HepG2 (cell line): ENCODE data around the gene CEBPA.

ENCODE experiments used
- RBFOX2 ChIP-seq: fragments of 200-400 bp; formaldehyde crosslinking; IDR thresholded peaks from 2 replicates; pipeline ENCODE4 v1.6.1; 2017; ENCODE audit warnings: low read depth, mild to moderate bottlenecking, low read length
- TF ChIP-seq, protein P1 (sequence below): sonication (generic); formaldehyde crosslinking; IDR thresholded peaks from 2 replicates; pipeline ENCODE4 v1.4.0; 2020; ENCODE audit warnings: missing genetic modification reagents
- TF ChIP-seq, protein P2 (sequence below): sonication (generic); formaldehyde crosslinking; IDR thresholded peaks from 2 replicates; pipeline ENCODE4 v1.5.0; 2020; ENCODE audit warnings: mild to moderate bottlenecking, missing genetic modification reagents, moderate library complexity

DNA sequence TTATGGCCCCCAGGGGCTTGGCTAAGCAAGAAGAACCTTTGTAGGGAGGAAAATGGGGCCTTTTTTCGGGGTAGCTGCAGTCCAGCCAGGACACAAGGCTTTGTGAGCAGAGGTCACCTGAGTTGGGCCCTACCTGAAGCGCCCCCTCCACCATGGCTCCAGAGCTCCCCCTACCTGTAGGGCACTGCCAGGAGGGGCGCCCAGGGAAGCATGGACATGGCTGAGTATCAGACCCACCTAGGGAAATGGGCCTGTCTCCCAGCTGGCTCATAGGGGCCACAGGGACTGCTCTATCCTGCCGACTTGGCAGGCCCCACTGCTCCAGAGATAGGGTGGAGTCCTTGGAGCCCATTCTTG lies 9.0 kb upstream of the CEBPA start:
- no peak for TF ChIP-seq RBFOX2
- TF ChIP-seq, protein P1, sequence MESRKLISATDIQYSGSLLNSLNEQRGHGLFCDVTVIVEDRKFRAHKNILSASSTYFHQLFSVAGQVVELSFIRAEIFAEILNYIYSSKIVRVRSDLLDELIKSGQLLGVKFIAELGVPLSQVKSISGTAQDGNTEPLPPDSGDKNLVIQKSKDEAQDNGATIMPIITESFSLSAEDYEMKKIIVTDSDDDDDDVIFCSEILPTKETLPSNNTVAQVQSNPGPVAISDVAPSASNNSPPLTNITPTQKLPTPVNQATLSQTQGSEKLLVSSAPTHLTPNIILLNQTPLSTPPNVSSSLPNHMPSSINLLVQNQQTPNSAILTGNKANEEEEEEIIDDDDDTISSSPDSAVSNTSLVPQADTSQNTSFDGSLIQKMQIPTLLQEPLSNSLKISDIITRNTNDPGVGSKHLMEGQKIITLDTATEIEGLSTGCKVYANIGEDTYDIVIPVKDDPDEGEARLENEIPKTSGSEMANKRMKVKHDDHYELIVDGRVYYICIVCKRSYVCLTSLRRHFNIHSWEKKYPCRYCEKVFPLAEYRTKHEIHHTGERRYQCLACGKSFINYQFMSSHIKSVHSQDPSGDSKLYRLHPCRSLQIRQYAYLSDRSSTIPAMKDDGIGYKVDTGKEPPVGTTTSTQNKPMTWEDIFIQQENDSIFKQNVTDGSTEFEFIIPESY (CRISPR knock-in tag) = peak; percentile 73
- TF ChIP-seq, protein P2, sequence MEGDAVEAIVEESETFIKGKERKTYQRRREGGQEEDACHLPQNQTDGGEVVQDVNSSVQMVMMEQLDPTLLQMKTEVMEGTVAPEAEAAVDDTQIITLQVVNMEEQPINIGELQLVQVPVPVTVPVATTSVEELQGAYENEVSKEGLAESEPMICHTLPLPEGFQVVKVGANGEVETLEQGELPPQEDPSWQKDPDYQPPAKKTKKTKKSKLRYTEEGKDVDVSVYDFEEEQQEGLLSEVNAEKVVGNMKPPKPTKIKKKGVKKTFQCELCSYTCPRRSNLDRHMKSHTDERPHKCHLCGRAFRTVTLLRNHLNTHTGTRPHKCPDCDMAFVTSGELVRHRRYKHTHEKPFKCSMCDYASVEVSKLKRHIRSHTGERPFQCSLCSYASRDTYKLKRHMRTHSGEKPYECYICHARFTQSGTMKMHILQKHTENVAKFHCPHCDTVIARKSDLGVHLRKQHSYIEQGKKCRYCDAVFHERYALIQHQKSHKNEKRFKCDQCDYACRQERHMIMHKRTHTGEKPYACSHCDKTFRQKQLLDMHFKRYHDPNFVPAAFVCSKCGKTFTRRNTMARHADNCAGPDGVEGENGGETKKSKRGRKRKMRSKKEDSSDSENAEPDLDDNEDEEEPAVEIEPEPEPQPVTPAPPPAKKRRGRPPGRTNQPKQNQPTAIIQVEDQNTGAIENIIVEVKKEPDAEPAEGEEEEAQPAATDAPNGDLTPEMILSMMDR = peak; percentile 78
